Lung (tissue), 12 donors: ENCODE measurements around the gene CPLX3. TPM values are rescaled to one million over a fixed set of nuclear protein-coding genes. Genes with fewer than 3 reads are reported as not detected.
A peak's percentile ranks its signal among the peaks of the same experiment; 100 is the strongest.

Experiments used
- ATAC-seq: fragments of 200-7000 bp; cut with Tn5 transposase; one replicate; pipeline ENCODE4 v1.9.1; 2020; ENCODE audit warnings: moderate number of reproducible peaks; ENCODE audit not compliant: insufficient read depth, low FRiP score
- DNase-seq, 3 donors: peaks; one replicate each; pipeline ENCODE4 v3.0.0-alpha.2; 2013 to 2017
- H3K27ac ChIP-seq, 2 donors: one replicate each; pipeline ENCODE4 v1.5.1; 2013; ENCODE audit warnings: mild to moderate bottlenecking in 2 of 2, moderate library complexity in 2 of 2, control low read depth in 1 of 2, inconsistent platforms in 1 of 2, low read depth in 1 of 2, low read length in 1 of 2
- H3K27me3 ChIP-seq, 3 donors: one replicate each; pipeline ENCODE4 v1.5.1; 2013; ENCODE audit warnings: low read length in 2 of 3; ENCODE audit not compliant: control insufficient read depth in 3 of 3, insufficient read depth in 3 of 3
- H3K36me3 ChIP-seq, 4 donors: one replicate each; pipeline ENCODE4 v1.5.1; 2013; ENCODE audit warnings: low read length in 4 of 4, mild to moderate bottlenecking in 1 of 4, moderate library complexity in 1 of 4; ENCODE audit not compliant: control insufficient read depth in 4 of 4, insufficient read depth in 4 of 4
- H3K4me1 ChIP-seq, 5 donors: one replicate each; pipeline ENCODE4 v1.5.1; 2013; ENCODE audit warnings: low read length in 5 of 5, mild to moderate bottlenecking in 2 of 5, moderate library complexity in 1 of 5; ENCODE audit not compliant: control insufficient read depth in 5 of 5, insufficient read depth in 5 of 5
- H3K4me3 ChIP-seq: one replicate; pipeline ENCODE4 v1.5.1; 2013; ENCODE audit warnings: mild to moderate bottlenecking, control low read depth, moderate library complexity
- H3K9ac ChIP-seq, 2 donors: one replicate each; pipeline ENCODE4 v1.5.1; 2013; ENCODE audit warnings: low read length in 2 of 2, control low read depth in 1 of 2; ENCODE audit not compliant: insufficient read depth in 1 of 2
- H3K9me3 ChIP-seq, 4 donors: one replicate each; pipeline ENCODE4 v1.5.1; 2013; ENCODE audit warnings: low read length in 3 of 4, mild to moderate bottlenecking in 1 of 4, moderate library complexity in 1 of 4; ENCODE audit not compliant: control insufficient read depth in 4 of 4, insufficient read depth in 3 of 4
- CTCF ChIP-seq: IDR thresholded peaks from 2 replicates; pipeline ENCODE4 v1.5.1; 2012; ENCODE audit warnings: mild to moderate bottlenecking; ENCODE audit errors: control extremely low read depth, extremely low read depth
- WGBS, 2 donors: extraction: QIAGEN DNeasy Blood & Tissue Kit; methylation state at CpG; one replicate each; pipeline ENCODE4 v1.1.7; 2013; 5-methylcytosine and 5-hydroxymethylcytosine counted together
- polyA plus RNA-seq, 2 donors: library from polyadenylated mRNA; stranded (reverse); fragments of 200-250 nt; gene quantifications; one replicate each; pipeline ENCODE4 v1.2.1, GENCODE V29; 2013
- total RNA-seq, 2 donors: library from RNA; depleted of rRNA in 1 of 2; stranded (reverse); fragments of >200 nt in 1 of 2; gene quantifications; one replicate each; pipeline ENCODE4 v1.2.1, GENCODE V29; 2014 to 2021
- donor health status: control.
- donor health status: control.
- donor health status: Bipolar disorder and iron deficiency.
- donor health status: healthy.
- donor health status: DM: yes; HTN: yes; CAD: no.

CPLX3 gene
- total and polyA plus RNA-seq, 4 donors: 0.10 to 0.13 TPM; not detected in 2

GRCh38 chr15:74786551-74787165 is 39.8 kb upstream of the CPLX3 start:
- peaks cover 0 to 7% (median 3%) of the 10 kb centered on the region in 4 donors for H3K36me3 ChIP-seq
- H3K27me3 ChIP-seq: no peaks in the 10 kb centered on the region
- peak overlapping the region; percentile 28 to 87 for H3K27ac ChIP-seq
- H3K9me3 ChIP-seq: no peaks in the 10 kb centered on the region
- no peak overlapping the region for H3K4me3 ChIP-seq
- DNase-seq (no peak), ATAC-seq (no peak)
- 32 to 36% methylated on average over 7 of the region's 7 CpGs for WGBS, 2 donors
- H3K9ac ChIP-seq: no peak overlapping the region
- peaks cover 15 to 65% (median 39%) of the 10 kb centered on the region in 5 donors for H3K4me1 ChIP-seq
- TF ChIP-seq CTCF: no peak

GRCh38 chr15:74787251-74788041 is 39.0 kb upstream of the CPLX3 start:
- Histone ChIP-seq H3K27me3 (no peaks in the 10 kb centered on the region), H3K4me1 (peaks cover 15 to 68% (median 39%) of the 10 kb centered on the region in 5 donors), H3K9me3 (no peaks in the 10 kb centered on the region), H3K9ac (no peak overlapping the region), H3K4me3 (no peak overlapping the region), H3K36me3 (peaks cover 0 to 7% (median 3%) of the 10 kb centered on the region in 4 donors), H3K27ac (peak overlapping the region; percentile 14 to 87)
- peak; percentile 70 for ATAC-seq
- peak; percentile 0 for TF ChIP-seq CTCF
- WGBS, 2 donors: 24 to 44% methylated on average over 13 of the region's 13 CpGs
- peak; percentile 36 to 44 (median 42) for DNase-seq

GRCh38 chr15:74788042-74788682 is 38.3 kb upstream of the CPLX3 start:
- Histone ChIP-seq H3K27ac (peak overlapping the region in 1 of 2 donors; percentile 87), H3K9me3 (no peaks in the 10 kb centered on the region), H3K36me3 (peaks cover 0 to 7% (median 3%) of the 10 kb centered on the region in 4 donors), H3K4me3 (no peak overlapping the region), H3K4me1 (peaks cover 15 to 69% (median 39%) of the 10 kb centered on the region in 5 donors), H3K9ac (peak overlapping the region in 1 of 2 donors; percentile 9), H3K27me3 (no peaks in the 10 kb centered on the region)
- TF ChIP-seq CTCF: no peak
- ATAC-seq: no peak
- no peak for DNase-seq
- WGBS, 2 donors: 15 to 35% methylated on average over 7 of the region's 7 CpGs
